Central memory CD4-positive, alpha-beta T cell (primary cell): ENCODE measurements around the gene SVIL.
A peak's percentile ranks its signal among the peaks of the same experiment; 100 is the strongest.

ENCODE experiments used
- DNase-seq: peaks from one replicate; pipeline ENCODE4 v3.0.0; 2022

Gene SVIL

GRCh38 chr10:29409241-29410054 is 225.3 kb downstream of the SVIL start:
- DNase-seq: peak; percentile 20

GRCh38 chr10:29408847-29409240 is 225.9 kb downstream of the SVIL start:
- DNase-seq: no peak
